GM12891 (cell line): Measurements from ENCODE around the gene ADM5.

Experiments
- POLR2A ChIP-seq: IDR thresholded peaks from 2 replicates; pipeline ENCODE4 v1.6.1; 2011; ENCODE audit warnings: low read depth, low read length, control low read depth
- POLR2AphosphoS5 ChIP-seq: IDR thresholded peaks from 2 replicates; pipeline ENCODE4 v1.6.1; 2011; ENCODE audit warnings: low read depth, low read length, control low read depth
- SPI1 ChIP-seq: IDR thresholded peaks from 2 replicates; pipeline ENCODE4 v1.6.1; 2011; ENCODE audit warnings: low read depth, low read length, control low read depth
- TAF1 ChIP-seq: IDR thresholded peaks from 2 replicates; pipeline ENCODE4 v1.6.1; 2011; ENCODE audit warnings: low read depth, low read length, control low read depth

- no peak for TF ChIP-seq SPI1
- TF ChIP-seq TAF1 = 0 out of 2 replicates have a peak, but pooled peaks have one; percentile 35
- TF ChIP-seq POLR2A = no peak; the same call in none of the 2 replicates
- no peak for TF ChIP-seq POLR2AphosphoS5
These were observed 1.4 kb downstream of the ADM5 start, which contains the start of gene CPT1C for GRCh38 chr19:49690656-49691242.
